Measurements from ENCODE around the gene NLGN1.

NLGN1 gene

DNA sequence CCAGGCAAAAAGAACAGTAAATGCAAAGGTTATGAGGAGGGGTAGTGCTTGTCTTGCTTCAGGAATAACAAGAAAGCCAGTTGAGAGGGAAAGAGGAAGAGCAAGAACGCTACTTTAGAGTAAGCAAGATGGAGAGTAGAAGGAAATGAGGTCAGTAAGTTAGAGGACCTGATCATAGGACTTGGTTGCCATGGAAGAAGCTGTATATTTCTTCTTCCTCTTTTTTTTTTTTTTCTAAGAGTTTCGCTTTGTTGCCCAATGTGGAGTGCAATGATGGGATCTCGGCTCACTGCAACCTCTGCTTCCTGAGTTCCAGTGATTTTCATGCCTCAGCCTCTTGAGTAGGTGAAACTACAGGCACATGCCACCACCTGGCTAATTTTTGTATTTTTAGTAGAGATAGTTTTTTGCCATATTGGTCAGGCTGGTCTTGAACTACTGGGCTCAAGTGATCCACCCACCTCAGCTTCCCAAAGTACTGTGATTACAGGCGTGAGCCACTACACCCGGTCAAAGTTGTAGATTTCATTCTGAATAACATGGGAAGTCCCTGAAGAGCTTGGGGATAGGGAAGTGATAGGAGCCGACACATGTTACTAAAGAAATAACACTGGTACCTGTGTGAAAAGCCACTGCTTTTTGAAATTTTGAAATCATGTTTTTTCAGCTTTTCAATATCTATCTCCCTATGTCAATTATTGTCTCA is 933.7 kb downstream of the NLGN1 start:
- Histone ChIP-seq H3K4me3 (no peak overlapping the region), H3K27ac (peak overlapping the region in 4 of 21 experiments; percentile 3 to 46 (median 19))

GRCh38 chr3:174332391-174332790 is 934.8 kb downstream of the NLGN1 start:
- Histone ChIP-seq H3K27ac (peak overlapping the region in 1 of 21 experiments; percentile 38), H3K4me3 (no peak overlapping the region)

- H3K27ac ChIP-seq, result no peak overlapping the region
- H3K4me3 ChIP-seq, result no peak overlapping the region
Observed at GRCh38 chr3:174333640-174334039, 936.1 kb downstream of the NLGN1 start.

GRCh38 chr3:174334111-174334510 is 936.6 kb downstream of the NLGN1 start:
- H3K27ac ChIP-seq, result no peak overlapping the region
- H3K4me3 ChIP-seq, result no peak overlapping the region

DNA sequence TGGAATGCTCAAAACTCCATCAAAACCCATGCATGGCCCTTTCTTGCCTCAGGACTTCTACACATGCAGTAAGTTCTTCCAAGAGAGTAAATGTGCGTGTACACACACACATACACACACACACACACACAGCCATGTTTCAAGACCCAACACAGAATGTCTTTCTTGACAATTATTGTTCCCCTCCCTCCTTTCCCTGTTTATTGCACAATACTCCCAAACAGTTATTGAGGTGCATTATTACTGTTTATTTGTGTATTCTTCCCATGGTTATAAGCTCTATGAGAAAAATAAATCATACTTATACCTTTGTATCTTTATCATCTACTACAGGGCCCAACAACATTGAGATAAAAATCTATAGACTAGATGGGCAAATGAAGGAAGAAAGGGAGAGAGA is 937.8 kb downstream of the NLGN1 start:
- no peak overlapping the region for H3K27ac ChIP-seq
- no peak overlapping the region for H3K4me3 ChIP-seq

DNA sequence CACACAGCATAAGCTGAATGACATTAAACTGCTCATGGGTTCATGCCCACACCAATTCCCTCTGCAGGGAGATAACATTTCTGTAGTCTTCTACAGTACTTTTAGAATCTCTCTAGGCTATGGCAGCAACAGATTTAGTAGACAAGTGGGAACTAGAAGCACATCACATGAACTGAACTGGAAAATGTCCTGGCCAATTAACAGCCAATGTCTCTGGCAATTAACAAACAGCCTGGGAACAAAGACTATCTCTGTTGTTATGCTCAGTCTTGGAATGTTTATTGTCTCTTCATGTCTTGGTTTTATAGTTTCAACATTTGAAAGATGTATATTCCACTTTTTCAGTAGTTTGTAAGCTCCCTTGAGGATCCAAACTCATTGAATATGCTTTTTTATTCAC is 938.4 kb downstream of the NLGN1 start:
- Histone ChIP-seq H3K4me3 (no peak overlapping the region), H3K27ac (peak overlapping the region in 1 of 21 experiments; percentile 21)

All from skin epidermis (tissue), 12 donors.